Vagina (tissue), 2 donors: Measurements from ENCODE around the gene TYMS. TPM values are rescaled to one million over a fixed set of nuclear protein-coding genes. Genes with fewer than 3 reads are reported as not detected.

Experiments
- DNase-seq, 2 donors: peaks; one replicate each; pipeline ENCODE4 v3.0.0-alpha.2; 2017; ENCODE audit errors: extremely low spot score in 2 of 2
- H3K27ac ChIP-seq: fragments of 200-600 bp; sonication (generic); one replicate; pipeline ENCODE4 v1.5.1; 2019
- H3K27me3 ChIP-seq: fragments of 200-600 bp; sonication (generic); one replicate; pipeline ENCODE4 v1.5.1; 2019
- H3K36me3 ChIP-seq, 2 donors: fragments of 200-600 bp; sonication (generic); one replicate each; pipeline ENCODE4 v1.5.1; 2017 to 2019
- H3K4me1 ChIP-seq: fragments of 200-600 bp; sonication (generic); one replicate; pipeline ENCODE4 v1.5.1; 2019
- H3K4me3 ChIP-seq, 2 donors: fragments of 200-600 bp; sonication (generic); 1 replicate in 1 of 2; 2 replicates in 1 of 2; pipeline ENCODE4 v1.5.1; 2016 to 2019
- H3K9me3 ChIP-seq: fragments of 200-600 bp; sonication (generic); one replicate; pipeline ENCODE4 v1.5.1; 2019
- CTCF ChIP-seq, 3 experiments: fragments of 450-650 bp in 2 of 3; fragments of 200-600 bp in 1 of 3; sonication (generic) in 1 of 3; IDR thresholded peaks; one replicate each; pipeline ENCODE4 v1.5.1; 2017 to 2019; ENCODE audit warnings: antibody characterized with exemption in 3 of 3, mild to moderate bottlenecking in 2 of 3, moderate library complexity in 2 of 3
- POLR2A ChIP-seq, 2 donors: fragments of 450-650 bp; IDR thresholded peaks; one replicate each; pipeline ENCODE4 v1.6.1; 2017; ENCODE audit warnings: antibody characterized with exemption in 2 of 2, mild to moderate bottlenecking in 2 of 2, moderate library complexity in 2 of 2
- POLR2AphosphoS5 ChIP-seq, 2 donors: sonication (generic); formaldehyde crosslinking; IDR thresholded peaks; one replicate each; pipeline ENCODE4 v1.9.0; 2017; ENCODE audit warnings: antibody characterized with exemption in 2 of 2, mild to moderate bottlenecking in 2 of 2, low read depth in 1 of 2; ENCODE audit not compliant: insufficient read depth in 1 of 2
- intact Hi-C: fragments of 100-400 bp; cut with DNase I; formaldehyde crosslinking; loops from one replicate; pipeline ENCODE4 v1.15.1; 2023
- total RNA-seq: library from RNA; depleted of rRNA; stranded (reverse); fragments of >200 nt; gene quantifications from one replicate; pipeline ENCODE4 v1.2.3, GENCODE V29; 2016

TYMS gene
- total RNA-seq, 1 donor from 2014 or later = 11.3 TPM

- no peaks in the 10 kb centered on the region for H3K4me1 ChIP-seq
- no peak overlapping the region for H3K4me3 ChIP-seq
- H3K36me3 ChIP-seq = peaks cover 0 to 59% of the 10 kb centered on the region in 2 donors
- H3K27ac ChIP-seq = no peak overlapping the region
- no peak for TF ChIP-seq POLR2AphosphoS5 (IDR thresholded peaks at IDR 0.05; ENCODE audit: insufficient read depth in 1 of 2, low read depth in 1 of 2)
- no peak for TF ChIP-seq POLR2A (IDR thresholded peaks at IDR 0.05)
- no peak for TF ChIP-seq CTCF (IDR thresholded peaks at IDR 0.05)
- no peaks in the 10 kb centered on the region for H3K9me3 ChIP-seq
- intact Hi-C loops = no loop called here
- no peak for DNase-seq
- H3K27me3 ChIP-seq = no peaks in the 10 kb centered on the region
Observed at GRCh38 chr18:675307-675706, 17.9 kb downstream of the TYMS start.

GRCh38 chr18:676069-676468, 18.6 kb downstream of the TYMS start:
- Histone ChIP-seq H3K4me1 (no peaks in the 10 kb centered on the region), H3K9me3 (no peaks in the 10 kb centered on the region), H3K27ac (no peak overlapping the region), H3K36me3 (peaks cover 0 to 53% of the 10 kb centered on the region in 2 donors), H3K4me3 (no peak overlapping the region), H3K27me3 (no peaks in the 10 kb centered on the region)
- TF ChIP-seq CTCF (IDR thresholded peaks at IDR 0.05) = no peak
- TF ChIP-seq POLR2A (IDR thresholded peaks at IDR 0.05) = no peak
- no peak for TF ChIP-seq POLR2AphosphoS5 (IDR thresholded peaks at IDR 0.05; ENCODE audit: insufficient read depth in 1 of 2, low read depth in 1 of 2)
- intact Hi-C loops = no loop called here
- DNase-seq = no peak

GRCh38 chr18:676736-677135, 19.3 kb downstream of the TYMS start:
- intact Hi-C loops = no loop called here
- no peak for DNase-seq
- H3K27me3 ChIP-seq = no peaks in the 10 kb centered on the region
- no peaks in the 10 kb centered on the region for H3K9me3 ChIP-seq
- TF ChIP-seq POLR2A (IDR thresholded peaks at IDR 0.05) (no peak), POLR2AphosphoS5 (IDR thresholded peaks at IDR 0.05; ENCODE audit: insufficient read depth in 1 of 2, low read depth in 1 of 2) (no peak), CTCF (IDR thresholded peaks at IDR 0.05) (no peak)
- no peak overlapping the region for H3K4me3 ChIP-seq
- peaks cover 0 to 53% of the 10 kb centered on the region in 2 donors for H3K36me3 ChIP-seq
- no peak overlapping the region for H3K27ac ChIP-seq
- no peaks in the 10 kb centered on the region for H3K4me1 ChIP-seq

GRCh38 chr18:677145-677544, 19.7 kb downstream of the TYMS start:
- H3K27ac ChIP-seq = no peak overlapping the region
- DNase-seq = no peak
- intact Hi-C loops = no loop called here
- no peak overlapping the region for H3K4me3 ChIP-seq
- no peaks in the 10 kb centered on the region for H3K4me1 ChIP-seq
- no peaks in the 10 kb centered on the region for H3K27me3 ChIP-seq
- TF ChIP-seq POLR2A (IDR thresholded peaks at IDR 0.05) (no peak), CTCF (IDR thresholded peaks at IDR 0.05) (no peak), POLR2AphosphoS5 (IDR thresholded peaks at IDR 0.05; ENCODE audit: insufficient read depth in 1 of 2, low read depth in 1 of 2) (no peak)
- H3K36me3 ChIP-seq = peaks cover 0 to 53% of the 10 kb centered on the region in 2 donors
- H3K9me3 ChIP-seq = no peaks in the 10 kb centered on the region

GRCh38 chr18:677951-678381, 20.5 kb downstream of the TYMS start:
- intact Hi-C loops = no loop called here
- DNase-seq = no peak
- peaks cover 0 to 53% of the 10 kb centered on the region in 2 donors for H3K36me3 ChIP-seq
- no peaks in the 10 kb centered on the region for H3K27me3 ChIP-seq
- H3K4me3 ChIP-seq = no peak overlapping the region
- no peak overlapping the region for H3K27ac ChIP-seq
- H3K4me1 ChIP-seq = no peaks in the 10 kb centered on the region
- TF ChIP-seq POLR2AphosphoS5 (IDR thresholded peaks at IDR 0.05; ENCODE audit: insufficient read depth in 1 of 2, low read depth in 1 of 2) (no peak), CTCF (IDR thresholded peaks at IDR 0.05) (no peak), POLR2A (IDR thresholded peaks at IDR 0.05) (no peak)
- H3K9me3 ChIP-seq = no peaks in the 10 kb centered on the region
